Neural crest cell (in vitro differentiated cells): ENCODE data around the gene ATP5PB. TPM values are rescaled to one million over a fixed set of nuclear protein-coding genes. Genes with fewer than 3 reads are reported as not detected.

Experiments used
- DNase-seq: peaks from one replicate; pipeline ENCODE4 v3.0.0; 2021; ENCODE audit warnings: low read depth, mixed read lengths, low spot score
- H3K27ac Mint-ChIP-seq: one replicate; pipeline ENCODE4 v1.8.0; 2021; ENCODE audit warnings: mild to moderate bottlenecking, mixed read lengths; ENCODE audit not compliant: unreplicated experiment
- H3K27me3 Mint-ChIP-seq: 2 replicates; pipeline ENCODE4 v1.8.0; 2021; ENCODE audit warnings: low read depth, mild to moderate bottlenecking, mixed read lengths
- H3K36me3 Mint-ChIP-seq: 2 replicates; pipeline ENCODE4 v1.8.0; 2021; ENCODE audit warnings: low read depth, mild to moderate bottlenecking, mixed read lengths
- H3K4me1 Mint-ChIP-seq: 2 replicates; pipeline ENCODE4 v1.8.0; 2021; ENCODE audit warnings: mixed read lengths
- H3K4me3 Mint-ChIP-seq: one replicate; pipeline ENCODE4 v1.8.0; 2021; ENCODE audit warnings: mild to moderate bottlenecking, mixed read lengths
- H3K9me3 Mint-ChIP-seq: 2 replicates; pipeline ENCODE4 v1.8.0; 2021; ENCODE audit warnings: mixed read lengths
- total RNA-seq: library from RNA; stranded (reverse); gene quantifications from 2 replicates; pipeline ENCODE4 v1.2.1, GENCODE V29; 2021
- TF ChIP-seq, protein P1 (sequence below): fragments of 200-600 bp; sonication (generic); conservative IDR thresholded peaks from 2 replicates; pipeline ENCODE4 v1.5.0; 2021; ENCODE audit warnings: antibody characterized with exemption, mild to moderate bottlenecking

The ATP5PB gene
- total RNA-seq, 1 donor from 2014 or later: 240 TPM

DNA sequence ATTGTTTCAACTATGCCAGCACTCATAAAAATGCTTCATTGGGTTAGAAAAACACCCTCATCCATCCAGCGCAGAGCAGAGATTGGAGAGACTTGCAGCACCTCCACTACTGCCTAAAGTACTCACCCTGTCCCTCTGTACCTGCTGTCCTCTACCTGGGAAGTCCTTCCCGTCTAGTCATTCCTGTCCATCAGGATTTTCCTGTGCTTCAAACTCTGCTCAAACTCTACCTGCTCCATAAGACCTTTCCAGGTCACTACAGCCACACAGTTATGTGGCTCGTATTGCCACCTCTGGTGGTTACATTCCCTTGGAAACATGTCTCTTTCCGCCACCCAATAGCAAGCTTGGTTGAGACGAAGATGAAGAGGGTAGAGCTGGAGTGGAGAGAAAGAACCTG lies 28.9 kb upstream of the ATP5PB start:
- TF ChIP-seq, protein P1, sequence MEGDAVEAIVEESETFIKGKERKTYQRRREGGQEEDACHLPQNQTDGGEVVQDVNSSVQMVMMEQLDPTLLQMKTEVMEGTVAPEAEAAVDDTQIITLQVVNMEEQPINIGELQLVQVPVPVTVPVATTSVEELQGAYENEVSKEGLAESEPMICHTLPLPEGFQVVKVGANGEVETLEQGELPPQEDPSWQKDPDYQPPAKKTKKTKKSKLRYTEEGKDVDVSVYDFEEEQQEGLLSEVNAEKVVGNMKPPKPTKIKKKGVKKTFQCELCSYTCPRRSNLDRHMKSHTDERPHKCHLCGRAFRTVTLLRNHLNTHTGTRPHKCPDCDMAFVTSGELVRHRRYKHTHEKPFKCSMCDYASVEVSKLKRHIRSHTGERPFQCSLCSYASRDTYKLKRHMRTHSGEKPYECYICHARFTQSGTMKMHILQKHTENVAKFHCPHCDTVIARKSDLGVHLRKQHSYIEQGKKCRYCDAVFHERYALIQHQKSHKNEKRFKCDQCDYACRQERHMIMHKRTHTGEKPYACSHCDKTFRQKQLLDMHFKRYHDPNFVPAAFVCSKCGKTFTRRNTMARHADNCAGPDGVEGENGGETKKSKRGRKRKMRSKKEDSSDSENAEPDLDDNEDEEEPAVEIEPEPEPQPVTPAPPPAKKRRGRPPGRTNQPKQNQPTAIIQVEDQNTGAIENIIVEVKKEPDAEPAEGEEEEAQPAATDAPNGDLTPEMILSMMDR: no peak
- Mint-ChIP-seq H3K27ac (no peak overlapping the region), H3K4me1 (no peaks in the 10 kb centered on the region), H3K9me3 (no peaks in the 10 kb centered on the region), H3K27me3 (no peaks in the 10 kb centered on the region), H3K4me3 (no peak overlapping the region), H3K36me3 (no peaks in the 10 kb centered on the region)
- no peak for DNase-seq

DNA sequence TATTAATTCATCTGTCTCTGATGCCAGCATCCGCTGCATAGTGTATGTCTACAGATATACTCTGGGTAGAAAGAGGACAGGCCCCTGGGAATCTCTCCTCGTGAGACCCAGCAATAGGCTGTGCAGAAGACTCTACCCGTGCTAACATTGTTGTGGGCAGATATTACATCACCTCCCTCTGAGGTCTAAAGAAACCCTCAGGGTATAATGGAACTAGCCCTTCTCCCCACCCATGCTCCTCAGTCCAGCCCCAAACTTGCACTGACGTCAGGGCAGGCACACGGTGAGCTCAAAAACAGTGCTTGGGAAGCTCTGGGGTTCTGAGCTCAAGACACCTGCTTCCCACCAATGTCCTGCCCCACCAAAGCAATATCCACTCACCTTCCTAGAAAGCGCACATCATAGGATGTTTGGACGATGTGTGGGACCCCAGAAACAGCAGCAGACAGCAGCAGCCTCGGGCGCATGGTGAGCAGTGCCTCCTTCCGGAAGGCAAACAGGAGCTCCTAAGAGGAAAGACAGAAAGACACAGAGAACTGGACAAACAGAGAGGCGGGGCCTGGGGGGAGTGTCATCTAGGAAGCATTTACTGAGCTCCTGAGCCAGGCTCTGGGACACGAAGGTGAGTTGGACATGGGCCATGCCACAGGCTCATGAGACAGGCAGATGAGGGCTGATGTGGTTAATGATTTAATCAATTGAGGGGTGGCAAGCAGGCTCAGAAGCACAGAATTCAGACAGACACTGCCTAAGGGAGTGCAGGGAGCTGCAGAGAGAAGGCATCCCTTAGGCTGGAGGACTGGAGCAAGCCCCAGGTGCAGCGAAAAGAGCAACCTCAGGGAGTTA lies 26.5 kb upstream of the ATP5PB start:
- no peak overlapping the region for H3K4me3 Mint-ChIP-seq
- H3K36me3 Mint-ChIP-seq: no peaks in the 10 kb centered on the region
- H3K4me1 Mint-ChIP-seq: no peaks in the 10 kb centered on the region
- H3K9me3 Mint-ChIP-seq: no peaks in the 10 kb centered on the region
- no peak for DNase-seq
- H3K27ac Mint-ChIP-seq: no peak overlapping the region
- TF ChIP-seq, protein P1: no peak
- peaks cover 5% of the 10 kb centered on the region for H3K27me3 Mint-ChIP-seq

DNA sequence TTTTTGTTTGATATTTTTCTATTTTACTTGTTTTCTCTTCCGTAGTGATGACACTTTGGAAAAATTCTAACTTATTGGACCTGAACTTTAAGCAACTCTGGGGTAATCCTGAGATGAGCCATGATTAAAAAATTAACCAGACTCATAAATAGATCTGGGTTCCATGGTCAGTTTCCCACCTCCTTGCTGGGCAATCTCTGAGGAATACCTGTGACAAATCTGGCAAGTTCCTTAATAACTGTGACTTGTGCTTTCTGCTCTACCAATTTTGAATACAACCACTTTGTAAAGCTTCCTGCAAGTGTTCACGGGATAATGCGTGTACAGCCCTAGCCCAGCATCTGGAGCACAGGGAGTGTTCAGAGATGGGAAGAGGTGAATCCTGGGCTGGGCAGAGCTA lies 25.0 kb upstream of the ATP5PB start:
- peaks cover 5% of the 10 kb centered on the region for H3K27me3 Mint-ChIP-seq
- DNase-seq: no peak

DNA sequence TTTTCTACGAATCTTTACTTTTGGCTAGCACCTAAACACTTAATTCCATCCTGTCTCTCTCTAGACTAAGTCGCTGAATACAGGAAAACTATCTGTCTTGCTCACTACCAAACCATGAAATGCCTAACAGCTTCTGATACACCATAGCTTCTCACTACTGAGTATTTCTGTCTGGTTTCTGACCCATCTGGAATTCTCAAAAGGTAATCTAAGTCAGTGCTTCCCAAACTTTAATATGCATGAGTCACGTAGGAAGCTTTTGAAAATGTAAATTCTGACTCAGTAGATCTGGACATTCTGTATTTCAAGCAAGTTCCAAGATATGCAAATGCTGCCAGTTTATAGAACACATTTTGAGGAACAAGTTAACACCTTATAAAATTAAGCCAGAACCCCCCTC lies 12.5 kb upstream of the ATP5PB start:
- DNase-seq: no peak
- H3K36me3 Mint-ChIP-seq: peaks cover 14% of the 10 kb centered on the region
- H3K27ac Mint-ChIP-seq: no peak overlapping the region
- H3K4me3 Mint-ChIP-seq: no peak overlapping the region
- TF ChIP-seq, protein P1: no peak
- H3K4me1 Mint-ChIP-seq: no peaks in the 10 kb centered on the region
- H3K27me3 Mint-ChIP-seq: peaks cover 3% of the 10 kb centered on the region
- H3K9me3 Mint-ChIP-seq: no peaks in the 10 kb centered on the region

More for the DNA sequence above, 25.0 kb upstream of the ATP5PB start:
- no peaks in the 10 kb centered on the region for H3K9me3 Mint-ChIP-seq
- H3K4me3 Mint-ChIP-seq: no peak overlapping the region
- TF ChIP-seq, protein P1: no peak
- H3K27ac Mint-ChIP-seq: no peak overlapping the region
- no peaks in the 10 kb centered on the region for H3K4me1 Mint-ChIP-seq
- no peaks in the 10 kb centered on the region for H3K36me3 Mint-ChIP-seq

DNA sequence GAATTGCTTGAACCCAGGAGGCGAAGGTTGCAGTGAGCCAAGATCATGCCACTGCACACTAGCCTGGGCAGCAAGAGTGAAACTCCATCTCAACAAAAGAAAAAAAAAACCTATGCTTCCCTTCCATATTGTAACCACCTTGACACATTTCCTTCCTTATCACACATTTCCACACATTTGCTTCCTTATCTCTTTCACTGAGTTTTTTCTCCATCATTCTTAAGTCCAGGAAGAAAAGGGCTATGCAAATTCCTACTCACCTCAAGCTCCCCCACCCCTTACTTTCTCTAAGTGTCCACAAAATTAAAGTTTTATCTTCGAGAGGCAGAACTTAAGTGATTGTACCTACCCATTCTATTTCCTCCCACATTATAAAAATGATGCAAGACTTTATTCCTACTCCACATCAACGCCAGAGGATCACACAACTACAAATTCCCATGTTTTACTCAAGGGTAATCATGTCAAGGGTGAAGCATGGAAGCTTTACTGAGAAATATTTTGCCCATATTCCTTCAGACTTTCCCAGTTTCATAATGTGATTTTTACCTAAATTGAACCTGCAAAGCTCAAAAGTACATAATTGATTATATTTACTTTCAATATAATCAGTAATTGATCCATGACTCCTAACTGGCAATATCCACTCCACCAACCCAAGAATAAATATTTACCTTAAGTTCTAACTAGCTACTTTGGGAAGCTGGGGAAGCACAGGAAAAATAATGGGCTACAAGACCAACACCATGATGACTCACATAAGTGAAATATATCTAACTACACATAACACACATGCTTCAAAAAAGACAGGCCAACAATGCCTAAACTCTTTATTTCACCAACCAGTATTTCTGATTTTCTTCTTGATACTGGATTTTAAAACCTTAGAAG lies 9.6 kb upstream of the ATP5PB start:
- Mint-ChIP-seq H3K27ac (no peak overlapping the region), H3K27me3 (no peaks in the 10 kb centered on the region), H3K9me3 (no peaks in the 10 kb centered on the region), H3K36me3 (peaks cover 18% of the 10 kb centered on the region), H3K4me1 (no peaks in the 10 kb centered on the region), H3K4me3 (no peak overlapping the region)
- TF ChIP-seq, protein P1: no peak
- DNase-seq: no peak
